ENCODE data around the gene GMDS.

Gene GMDS

GRCh38 chr6:1950631-1951030 is 294.8 kb downstream of the GMDS start:
- TF ChIP-seq, protein P1, sequence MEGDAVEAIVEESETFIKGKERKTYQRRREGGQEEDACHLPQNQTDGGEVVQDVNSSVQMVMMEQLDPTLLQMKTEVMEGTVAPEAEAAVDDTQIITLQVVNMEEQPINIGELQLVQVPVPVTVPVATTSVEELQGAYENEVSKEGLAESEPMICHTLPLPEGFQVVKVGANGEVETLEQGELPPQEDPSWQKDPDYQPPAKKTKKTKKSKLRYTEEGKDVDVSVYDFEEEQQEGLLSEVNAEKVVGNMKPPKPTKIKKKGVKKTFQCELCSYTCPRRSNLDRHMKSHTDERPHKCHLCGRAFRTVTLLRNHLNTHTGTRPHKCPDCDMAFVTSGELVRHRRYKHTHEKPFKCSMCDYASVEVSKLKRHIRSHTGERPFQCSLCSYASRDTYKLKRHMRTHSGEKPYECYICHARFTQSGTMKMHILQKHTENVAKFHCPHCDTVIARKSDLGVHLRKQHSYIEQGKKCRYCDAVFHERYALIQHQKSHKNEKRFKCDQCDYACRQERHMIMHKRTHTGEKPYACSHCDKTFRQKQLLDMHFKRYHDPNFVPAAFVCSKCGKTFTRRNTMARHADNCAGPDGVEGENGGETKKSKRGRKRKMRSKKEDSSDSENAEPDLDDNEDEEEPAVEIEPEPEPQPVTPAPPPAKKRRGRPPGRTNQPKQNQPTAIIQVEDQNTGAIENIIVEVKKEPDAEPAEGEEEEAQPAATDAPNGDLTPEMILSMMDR (IDR thresholded peaks at IDR 0.05; ENCODE audit: extremely low read depth, missing control alignments): no peak

GRCh38 chr6:1949538-1949937 is 295.9 kb downstream of the GMDS start:
- DNase-seq (ENCODE audit: low spot score): no peak

More at GRCh38 chr6:1950631-1951030, 294.8 kb downstream of the GMDS start:
- no peak for DNase-seq (ENCODE audit: low spot score)

DNA sequence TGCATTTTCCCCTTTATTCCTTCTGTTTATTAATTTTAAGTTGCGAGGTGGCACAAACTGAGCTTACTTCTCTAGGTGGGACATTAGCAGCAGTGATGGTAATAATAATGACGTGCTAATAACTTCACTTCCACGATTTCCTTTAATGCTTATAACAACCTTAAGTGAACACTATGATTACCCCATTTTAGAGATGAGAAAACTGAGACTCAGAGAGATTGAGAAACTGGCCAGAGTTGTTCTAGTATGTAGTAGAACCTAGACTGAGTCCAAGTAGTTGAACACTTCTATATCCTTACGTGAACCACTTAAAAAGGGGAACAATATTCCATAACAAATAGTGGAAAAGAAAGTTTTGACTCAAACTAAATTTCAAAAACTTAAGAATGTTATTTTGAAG is 297.5 kb downstream of the GMDS start:
- TF ChIP-seq, protein P1 (IDR thresholded peaks at IDR 0.05; ENCODE audit: extremely low read depth, missing control alignments): no peak
- DNase-seq (ENCODE audit: low spot score): no peak

More at GRCh38 chr6:1949538-1949937, 295.9 kb downstream of the GMDS start:
- TF ChIP-seq, protein P1 (IDR thresholded peaks at IDR 0.05; ENCODE audit: extremely low read depth, missing control alignments): no peak

- TF ChIP-seq, protein P1 (IDR thresholded peaks at IDR 0.05; ENCODE audit: extremely low read depth, missing control alignments): no peak
- no peak for DNase-seq (ENCODE audit: low spot score)
Observed at GRCh38 chr6:1946583-1946982, 298.8 kb downstream of the GMDS start.

DNA sequence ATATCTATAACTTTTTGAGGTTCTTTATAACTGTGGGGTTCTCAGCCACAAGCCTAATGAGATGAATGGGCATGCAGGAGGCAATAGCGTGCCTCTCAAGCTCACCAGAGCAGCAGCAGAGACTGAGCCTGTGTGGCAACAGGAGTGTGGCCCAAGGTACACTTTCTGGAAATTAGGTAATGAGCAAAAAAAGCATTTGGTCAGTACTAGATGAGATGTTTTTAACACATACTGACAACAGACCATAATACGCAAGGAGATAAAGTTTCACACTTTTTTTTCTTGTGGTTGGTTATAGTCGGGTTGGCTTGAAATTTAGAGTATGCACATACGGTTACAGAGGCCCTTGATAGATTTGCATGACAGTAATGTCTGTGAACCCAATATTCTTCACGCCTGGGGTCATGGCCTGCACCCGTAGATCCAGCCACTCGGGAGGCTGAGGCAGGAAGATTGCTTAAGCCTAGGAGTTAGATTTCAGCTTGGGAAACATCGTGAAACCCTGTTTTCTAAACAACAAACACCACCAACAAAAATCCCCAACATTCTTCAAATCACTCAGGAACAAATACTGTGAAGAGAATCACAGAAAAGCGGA is 300.1 kb downstream of the GMDS start:
- no peak for DNase-seq (ENCODE audit: low spot score)
- TF ChIP-seq, protein P1 (IDR thresholded peaks at IDR 0.05; ENCODE audit: extremely low read depth, missing control alignments): no peak

- DNase-seq (ENCODE audit: low spot score): no peak
- TF ChIP-seq, protein P1 (IDR thresholded peaks at IDR 0.05; ENCODE audit: extremely low read depth, missing control alignments): no peak
Observed at GRCh38 chr6:1942834-1943233, 302.6 kb downstream of the GMDS start.

- DNase-seq (ENCODE audit: low spot score): no peak
- TF ChIP-seq, protein P1 (IDR thresholded peaks at IDR 0.05; ENCODE audit: extremely low read depth, missing control alignments): no peak
Observed at GRCh38 chr6:1941534-1941933, 303.9 kb downstream of the GMDS start.

All from GM20000 (cell line).